Stimulated activated CD4-positive, alpha-beta T cell treated with anti-CD3 and anti-CD28 coated beads, TNF-alpha, amount 100 ng/mL, for 24 hours (primary cell): ENCODE data around the gene ZBTB21.

Experiments used
- DNase-seq, 3 experiments: peaks; one replicate each; pipeline ENCODE4 v3.0.0-alpha.2; 2020; ENCODE audit warnings: low read depth in 3 of 3

The ZBTB21 gene

DNA sequence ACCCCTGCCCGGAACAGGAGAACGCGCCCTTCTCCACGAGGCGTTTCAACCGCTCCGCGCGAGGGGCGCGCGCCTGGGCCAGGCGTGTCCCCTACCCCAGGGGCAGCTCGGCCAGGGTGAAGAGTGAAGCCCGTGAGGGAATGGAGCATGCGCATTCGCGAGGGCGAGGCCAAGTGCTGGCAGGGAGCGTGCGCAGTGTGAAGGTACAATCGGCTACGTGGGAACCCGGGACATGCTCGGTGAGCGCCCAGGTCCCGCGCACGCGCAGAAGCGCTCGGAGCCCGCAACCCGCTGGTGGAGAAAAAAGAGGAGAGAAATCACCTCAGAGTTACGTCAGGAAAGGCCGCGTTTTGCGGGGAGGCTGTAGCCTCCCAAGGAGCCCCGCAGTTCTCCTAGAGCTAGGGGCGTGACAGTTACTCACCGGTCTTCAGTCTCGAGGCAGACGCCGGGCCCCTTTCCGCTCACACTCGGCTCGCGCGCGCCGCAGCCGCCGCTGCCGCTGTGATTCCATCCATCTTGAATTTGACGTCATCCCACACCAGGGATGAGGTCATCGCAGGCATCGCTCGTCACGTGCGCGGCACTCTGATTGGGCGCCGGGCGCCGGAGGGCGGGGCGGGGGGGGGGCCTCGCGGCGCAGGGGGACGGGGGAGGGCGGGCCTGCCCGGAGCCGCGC lies at the start of gene ZBTB21:
TSS of gene ZBTB21 (minus strand) at position 530 of the 676 bp plus-strand sequence. CDS start 16,265 bp downstream, outside the sequence.
- DNase-seq, result peak; percentile 98

DNA sequence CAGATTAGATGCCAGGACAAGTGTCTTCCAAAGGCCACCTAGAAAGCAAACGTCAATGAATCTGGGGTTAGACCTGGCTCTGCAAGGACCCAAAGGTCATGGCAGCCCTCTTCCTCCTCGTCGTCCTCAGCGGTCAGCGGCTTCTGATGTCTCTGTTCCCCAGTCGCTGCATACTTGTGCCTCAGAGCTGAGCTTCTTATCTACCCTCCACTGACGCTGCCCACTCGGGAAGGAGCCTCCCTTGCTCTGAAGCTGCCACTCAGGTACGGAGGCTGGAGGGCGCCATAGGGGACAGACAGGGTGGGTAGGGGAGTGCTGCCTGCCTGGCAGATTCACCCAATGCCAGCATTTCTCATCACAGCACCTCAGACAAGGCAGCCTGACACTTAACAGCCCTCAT lies 49.6 kb upstream of the ZBTB21 start:
- DNase-seq, result no peak

DNA sequence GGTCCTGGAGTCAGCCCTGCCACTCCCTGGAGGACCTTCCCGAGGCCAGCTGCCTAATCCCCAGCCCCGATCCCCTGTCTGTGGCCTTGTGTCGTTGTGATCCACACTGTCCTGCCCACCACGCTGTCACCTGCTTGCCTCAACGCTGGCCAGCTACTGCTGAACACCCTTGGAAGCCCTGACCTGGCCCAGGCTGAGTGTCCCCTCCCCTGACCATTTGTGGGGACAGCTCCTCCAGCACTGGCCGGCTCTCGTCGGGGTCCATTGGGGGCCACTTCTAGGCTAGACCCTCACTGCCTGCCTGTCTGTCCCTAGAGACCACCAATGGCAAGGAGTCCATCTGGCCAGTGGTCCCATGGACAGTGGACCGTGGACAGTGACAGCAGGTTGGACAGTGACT lies 49.0 kb upstream of the ZBTB21 start:
- DNase-seq, result no peak

DNA sequence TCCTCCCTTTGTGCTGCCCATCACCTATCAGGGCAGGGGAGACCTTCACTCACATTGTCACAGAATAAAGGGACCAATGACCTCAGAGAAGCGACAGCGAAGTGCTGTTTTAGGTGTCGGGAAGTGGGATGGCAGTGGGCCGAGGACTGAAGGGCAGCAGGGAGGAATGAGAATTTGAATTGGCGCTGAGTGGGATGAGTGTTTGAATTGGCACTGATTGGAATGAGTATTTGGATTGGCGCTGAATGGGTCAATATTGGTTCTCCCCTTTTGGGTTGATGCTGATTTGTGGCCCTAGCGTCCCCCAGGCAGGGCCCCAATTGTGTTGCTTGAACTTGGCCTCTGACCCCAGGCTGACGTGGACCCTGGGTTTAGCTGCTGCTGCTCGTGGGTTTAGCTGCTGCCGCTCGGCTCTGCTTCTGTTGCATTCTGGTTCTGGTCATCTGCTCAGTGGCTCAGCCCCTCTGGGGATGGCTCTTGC lies 48.5 kb upstream of the ZBTB21 start:
- DNase-seq, result no peak

DNA sequence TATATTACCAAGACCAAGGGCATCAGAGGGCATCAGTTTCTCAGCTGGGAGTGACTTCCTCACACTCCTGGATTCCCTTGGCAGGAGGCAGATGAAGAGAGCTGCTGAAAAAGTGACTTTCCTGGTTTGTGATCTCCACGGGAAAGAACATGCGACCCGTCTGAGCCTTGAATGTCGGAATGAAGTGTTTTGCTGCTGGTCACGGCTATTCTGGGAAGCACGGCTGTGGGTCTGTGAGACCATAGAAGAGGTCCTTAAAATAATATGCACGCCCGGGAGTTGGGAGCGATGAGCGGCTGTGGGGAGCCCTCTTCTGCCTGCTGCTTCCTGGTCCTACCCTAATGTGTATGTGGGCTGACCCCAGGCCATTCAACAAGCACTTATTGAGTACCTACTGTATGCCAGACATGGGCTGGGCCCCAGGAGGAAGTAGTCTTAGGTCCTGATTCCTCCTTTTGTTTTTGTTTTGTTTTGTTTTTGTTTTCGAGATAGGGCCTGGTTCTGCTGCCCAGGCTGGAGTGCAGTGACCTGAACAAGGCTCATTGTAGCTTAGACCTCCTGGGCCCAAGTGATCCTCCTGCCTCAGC lies 47.8 kb upstream of the ZBTB21 start:
- no peak for DNase-seq

DNA sequence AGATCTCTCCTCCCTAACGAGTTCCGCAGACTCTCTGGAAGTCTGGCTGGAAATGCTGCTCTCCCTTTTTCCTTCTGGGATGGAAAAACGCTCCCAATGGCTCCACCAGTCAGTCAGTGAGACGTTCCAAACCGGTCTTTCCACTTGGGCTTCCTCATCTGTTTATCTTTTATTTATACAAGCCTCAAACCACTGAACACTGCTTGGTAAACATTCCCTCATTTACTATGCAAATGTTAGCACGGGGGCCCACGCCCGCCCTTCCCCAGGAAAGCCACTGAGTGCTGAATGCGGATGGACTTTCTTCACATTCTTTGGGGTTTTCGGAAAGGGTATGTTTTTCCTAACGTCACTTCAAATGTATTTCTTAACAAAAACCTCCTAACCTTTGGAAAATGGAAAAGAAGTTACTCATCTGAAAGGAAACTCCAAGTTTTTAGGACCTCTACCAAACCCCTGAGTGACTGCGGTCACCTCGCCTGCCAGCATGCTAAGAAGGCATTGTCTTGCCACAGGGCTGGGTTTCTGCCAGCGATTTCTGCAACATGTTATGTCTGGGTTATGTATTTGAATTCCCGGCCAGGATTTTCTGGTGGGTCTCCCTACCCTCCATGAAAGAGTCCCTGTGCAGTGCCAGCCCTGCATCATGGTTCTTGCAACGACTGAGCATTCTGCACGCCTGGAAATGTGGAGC lies 47.0 kb upstream of the ZBTB21 start:
- DNase-seq, result no peak

DNA sequence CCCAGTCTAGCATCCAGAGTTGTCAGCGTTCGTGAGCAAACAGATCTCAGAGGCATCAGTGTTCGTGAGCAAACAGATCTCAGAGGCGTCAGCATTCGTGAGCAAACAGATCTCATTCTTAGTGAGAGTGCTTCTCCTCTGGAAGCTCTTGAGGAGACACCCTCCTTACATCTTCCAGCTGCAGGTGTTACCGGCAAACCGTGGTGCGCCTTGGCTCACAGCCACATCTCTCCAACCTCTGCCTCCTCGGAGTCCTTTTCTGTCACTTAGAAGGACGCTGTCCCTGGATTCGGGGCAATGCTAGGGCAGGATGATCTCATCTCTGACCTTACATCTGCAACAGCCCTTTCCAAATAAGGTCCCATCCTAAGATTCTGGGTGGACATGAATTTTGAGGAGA lies 46.3 kb upstream of the ZBTB21 start:
- no peak for DNase-seq

DNA sequence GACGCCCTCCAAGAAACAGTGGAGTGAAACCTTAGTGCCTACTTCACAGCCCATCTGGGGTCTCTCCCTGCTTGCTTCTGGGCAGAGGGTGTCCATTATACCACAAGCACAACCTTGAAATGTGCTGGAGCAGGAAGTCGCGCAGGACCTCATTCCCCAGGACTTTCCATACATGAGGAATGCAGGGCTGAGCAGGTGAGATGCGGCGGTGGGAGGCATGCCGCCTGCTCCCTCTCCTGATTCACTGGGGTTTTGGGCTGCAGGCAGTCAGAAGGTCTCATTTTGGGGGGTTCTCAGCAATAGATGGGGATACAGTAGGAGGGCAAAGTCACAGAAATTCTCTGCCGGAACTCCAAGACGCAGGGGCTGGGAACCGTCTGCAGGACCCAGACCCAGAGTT lies 45.3 kb upstream of the ZBTB21 start:
- DNase-seq, result no peak

DNA sequence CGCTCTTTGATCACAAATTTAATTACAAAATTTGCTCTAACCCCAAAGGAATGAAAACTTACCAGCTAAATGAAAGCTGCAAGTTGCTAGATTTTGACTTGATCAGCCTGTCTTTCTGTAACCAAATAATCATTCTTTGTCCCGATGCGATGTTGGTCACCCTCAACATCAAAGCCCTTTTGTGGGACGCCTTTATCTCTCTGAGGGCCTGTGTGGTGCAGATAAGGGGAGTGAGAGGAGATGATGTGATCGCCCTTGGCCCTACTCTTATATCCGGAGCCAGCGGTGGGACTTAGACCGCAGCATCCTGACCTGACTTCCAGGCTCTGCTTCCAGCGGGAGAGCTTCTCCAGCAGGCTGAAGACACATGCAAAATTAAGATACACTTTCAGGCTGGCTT lies 41.6 kb upstream of the ZBTB21 start:
- no peak for DNase-seq

DNA sequence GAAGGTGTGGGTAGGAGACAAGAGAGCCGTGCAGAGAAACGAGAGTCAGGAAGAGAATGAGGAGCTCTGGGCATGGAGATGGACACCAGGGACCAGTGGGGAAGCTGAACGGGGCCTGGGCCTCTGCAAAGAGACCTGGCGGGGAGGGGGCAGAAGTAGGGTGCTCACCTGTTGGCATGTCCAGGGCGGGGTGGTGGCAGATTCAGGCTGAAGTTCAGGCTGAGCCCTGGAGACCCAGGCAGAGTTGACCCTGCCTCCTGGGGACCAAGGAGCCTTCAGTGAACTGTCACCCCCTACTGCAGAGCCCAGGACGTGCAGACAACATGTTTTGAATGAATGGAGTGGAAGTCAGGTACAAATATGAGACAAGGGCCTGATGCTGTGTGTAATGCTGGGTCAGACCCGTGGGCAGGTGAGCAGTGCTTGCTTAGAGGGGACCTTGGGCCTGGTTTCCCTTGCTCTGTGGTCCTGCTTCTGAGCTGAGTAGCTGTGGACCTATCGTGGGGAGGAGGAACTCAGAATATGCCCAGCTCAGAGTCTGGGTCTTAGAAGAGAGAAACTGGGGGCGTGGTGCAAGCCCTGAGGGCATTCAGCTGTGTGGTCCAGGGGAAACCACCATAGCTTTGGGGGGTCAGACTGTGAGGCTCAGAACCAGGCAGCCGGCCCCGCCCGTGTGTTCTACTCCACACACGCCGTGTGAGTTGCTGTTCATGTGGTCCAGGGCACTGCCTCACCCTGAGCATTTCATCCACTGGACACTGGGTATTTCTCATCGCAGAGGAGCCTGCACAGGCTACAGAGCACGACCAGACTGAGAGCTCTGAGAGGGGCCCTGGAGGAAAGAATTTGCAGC lies 39.6 kb upstream of the ZBTB21 start:
- no peak for DNase-seq

DNA sequence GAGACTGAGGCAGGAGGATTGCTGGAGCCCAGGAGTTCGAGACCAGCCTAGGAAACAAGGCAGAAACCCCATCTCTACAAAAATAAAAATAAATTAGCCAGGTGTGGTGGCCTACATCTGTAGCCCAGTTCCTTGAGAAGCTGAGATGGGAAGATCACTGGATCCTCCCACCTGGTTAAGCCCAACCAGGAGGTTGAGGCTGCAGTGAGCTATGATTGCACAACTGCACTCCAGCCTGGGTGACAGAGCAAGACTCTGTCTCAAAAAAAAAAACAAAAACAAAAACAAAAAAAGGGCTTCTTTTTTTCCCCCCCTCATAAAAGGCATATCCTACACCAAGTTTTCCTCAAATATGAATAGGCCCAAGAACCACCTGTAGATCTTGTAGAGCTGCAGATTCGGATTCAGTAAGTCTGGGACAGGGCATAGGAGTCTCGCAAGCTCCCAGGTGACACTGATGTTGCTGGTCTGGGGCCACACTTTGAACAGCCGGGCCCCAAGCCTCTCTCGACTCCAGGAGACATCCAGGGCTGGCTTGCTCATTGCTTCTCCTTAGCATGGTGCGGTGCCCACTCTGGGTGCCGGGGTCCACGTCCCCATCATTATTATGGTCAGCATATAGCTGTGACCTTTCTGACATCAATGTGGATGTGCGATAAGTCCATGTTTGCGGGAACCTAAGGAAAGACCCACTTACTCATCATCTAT lies 38.9 kb upstream of the ZBTB21 start:
- DNase-seq, result no peak

DNA sequence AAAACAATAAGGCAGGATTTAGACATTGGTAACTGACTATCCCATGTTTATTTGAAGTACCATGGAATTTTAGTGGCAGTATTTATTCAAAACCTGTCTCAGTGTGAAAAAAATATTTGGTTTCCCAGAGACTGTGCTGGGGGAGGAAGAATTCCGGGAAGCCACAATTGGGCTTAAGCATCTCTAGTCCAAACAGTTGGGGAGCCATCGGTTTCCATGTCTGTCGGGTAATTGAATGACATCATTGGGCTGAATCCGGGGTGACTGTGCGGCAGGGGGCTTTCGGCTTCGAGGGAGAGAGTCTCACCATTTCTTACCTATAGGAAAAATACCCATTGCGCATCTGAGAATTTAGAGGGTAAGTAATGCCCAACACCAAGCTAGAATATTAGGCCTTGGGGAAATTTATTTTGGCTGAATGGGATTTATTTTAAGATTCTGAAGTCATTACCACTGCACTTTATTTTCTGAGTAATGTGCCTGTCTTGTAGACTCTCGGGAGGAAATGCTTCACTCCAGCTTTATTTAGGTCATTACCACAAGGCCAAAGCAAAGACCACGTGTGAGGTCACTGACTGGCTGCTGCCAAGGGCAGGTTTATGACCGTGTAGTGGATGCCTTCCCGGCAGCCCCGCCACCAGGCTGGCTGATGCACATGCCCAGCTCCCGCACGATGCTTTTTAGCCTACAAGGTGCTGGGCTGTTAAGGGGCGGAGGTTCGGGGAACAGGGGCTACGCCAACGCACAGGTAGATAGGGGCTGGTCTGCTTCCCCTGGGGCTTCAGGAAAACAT lies 37.9 kb upstream of the ZBTB21 start:
- DNase-seq, result no peak

DNA sequence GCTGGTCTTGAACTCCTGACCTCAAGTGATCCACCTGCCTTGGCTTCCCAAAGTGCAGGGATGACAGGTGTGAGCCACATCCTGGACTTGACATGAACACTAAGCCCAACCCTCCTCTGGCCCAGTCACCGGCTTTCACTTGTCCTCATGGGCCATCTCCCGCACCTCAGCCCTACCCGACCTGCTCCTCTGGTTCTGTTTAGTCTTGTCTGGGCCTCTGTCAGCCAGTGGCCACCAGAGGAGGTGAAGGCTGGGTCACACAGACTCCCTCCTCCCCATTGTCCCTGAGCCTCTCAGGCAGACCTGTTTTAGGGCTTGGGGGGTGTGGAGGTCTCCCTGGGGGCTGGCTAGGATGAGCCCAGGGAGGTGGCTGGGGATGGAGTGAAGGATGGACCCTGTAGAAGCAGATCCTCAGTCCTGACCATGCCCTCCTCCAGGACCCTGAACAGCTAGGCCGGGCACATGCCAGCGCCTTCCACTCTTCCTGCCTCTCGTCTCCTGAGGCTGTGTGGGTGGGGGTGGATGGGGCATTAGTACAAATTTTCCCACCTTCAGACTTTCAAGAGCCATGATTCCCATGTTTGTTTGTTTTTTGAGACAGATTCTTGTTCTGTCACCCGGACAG lies 34.8 kb upstream of the ZBTB21 start:
- DNase-seq, result no peak

DNA sequence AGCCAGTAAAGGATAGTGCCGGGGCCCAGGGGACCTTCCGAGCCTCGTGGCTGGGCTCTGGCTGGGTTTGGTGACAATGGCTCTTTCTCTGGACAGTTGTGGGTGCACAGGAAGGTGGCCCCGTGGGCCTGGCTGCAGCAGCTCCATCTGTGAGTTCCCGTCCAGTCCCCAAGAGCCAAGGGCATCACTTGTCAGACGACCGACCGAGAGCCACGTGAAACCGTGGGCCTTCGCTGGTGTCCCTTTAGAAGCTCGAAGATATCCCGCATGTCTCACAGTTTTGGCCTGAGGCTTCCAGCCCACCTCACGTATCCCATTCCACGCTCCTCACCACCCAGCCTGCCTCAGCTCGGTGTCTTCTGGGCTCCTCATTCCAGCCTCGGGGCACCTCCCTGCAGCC lies 33.8 kb upstream of the ZBTB21 start:
- no peak for DNase-seq

DNA sequence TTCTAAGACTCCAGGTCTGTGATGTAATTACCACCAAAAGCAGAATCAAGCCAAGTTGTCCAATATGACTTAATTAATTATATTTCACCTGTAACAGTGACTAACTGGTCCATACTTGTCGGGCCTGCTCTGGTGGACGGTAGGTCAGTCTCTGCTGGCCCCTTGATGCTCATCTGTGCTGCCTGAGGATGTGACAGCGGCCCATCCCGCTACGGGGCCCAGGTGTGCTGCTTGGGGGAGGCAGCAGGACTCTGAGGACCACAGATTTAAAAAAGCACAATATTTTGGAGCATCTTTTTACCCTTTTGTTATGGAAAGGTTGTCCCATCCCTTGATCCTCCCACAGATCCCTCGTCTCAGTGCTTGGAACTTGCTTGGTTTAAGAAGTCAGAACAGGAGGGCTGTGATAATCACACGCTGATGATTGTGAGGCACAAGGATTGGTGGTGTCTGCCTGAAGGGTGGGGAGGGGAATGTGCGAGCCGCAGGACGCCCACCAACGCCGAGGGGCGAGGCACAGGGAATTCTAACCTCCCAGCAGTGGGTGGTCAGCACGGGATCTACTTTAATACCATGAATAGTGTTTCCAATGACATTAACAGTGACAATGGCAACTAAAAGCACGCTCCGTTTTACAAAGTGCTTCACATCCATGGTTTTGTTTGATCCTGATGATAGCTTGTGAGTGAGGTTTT lies 33.2 kb upstream of the ZBTB21 start:
- no peak for DNase-seq

DNA sequence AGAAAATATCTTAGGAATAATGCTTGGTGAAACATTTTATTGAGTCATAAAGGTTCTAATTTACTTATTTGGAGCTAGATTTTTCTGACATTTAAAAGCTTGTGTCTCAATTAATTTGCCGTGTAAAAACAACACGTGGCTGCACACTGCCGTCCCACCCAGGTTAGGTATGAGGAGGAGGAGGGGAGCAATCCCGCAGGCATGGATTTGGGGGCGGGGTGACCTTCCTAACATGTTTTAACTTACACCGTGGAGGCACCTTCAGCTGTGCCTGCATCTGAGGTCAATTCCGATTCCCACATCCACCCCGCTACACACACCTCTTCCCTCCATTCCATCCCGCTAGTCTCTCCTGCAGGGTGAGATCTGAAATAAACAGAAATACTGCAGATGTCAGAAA lies 32.5 kb upstream of the ZBTB21 start:
- no peak for DNase-seq

DNA sequence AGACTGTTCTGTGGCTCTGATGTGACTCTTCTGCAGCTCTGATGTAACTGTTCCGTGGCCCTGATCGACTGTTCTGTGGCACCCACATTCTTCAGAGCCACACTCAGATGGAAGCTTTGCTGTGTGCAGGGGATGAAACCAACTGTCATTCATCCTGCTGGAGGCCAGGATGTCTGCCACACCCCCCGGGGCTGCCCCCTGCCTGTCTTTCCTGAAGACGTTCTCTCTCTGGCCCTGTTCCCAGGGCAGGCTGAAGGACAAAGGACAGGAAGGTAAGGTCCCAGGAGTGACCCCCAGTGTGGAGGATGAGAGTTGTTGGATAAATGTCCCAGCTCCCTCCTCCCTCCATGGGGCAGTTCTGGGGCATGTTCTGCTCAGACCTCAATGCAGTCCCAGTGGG lies 31.6 kb upstream of the ZBTB21 start:
- DNase-seq, result no peak

DNA sequence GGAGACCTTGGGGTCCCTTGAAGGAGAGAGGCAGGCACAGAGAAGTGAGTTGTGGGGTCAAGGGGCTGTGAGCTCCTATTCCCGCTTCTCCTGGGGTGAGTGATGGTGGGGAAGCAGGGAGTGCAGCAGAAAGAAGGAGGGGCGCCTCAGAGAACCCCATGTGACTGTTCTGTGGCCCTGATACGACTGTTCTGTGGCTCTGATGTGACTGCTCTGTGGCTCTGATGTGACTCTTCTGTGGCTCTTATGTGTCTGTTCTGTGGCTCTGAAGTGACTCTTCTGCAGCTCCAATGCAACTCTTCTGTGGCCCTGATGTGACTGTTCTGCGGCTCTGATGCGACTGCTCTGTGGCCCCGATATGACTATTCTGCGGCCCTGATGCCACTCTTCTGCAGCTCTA lies 31.1 kb upstream of the ZBTB21 start:
- no peak for DNase-seq

DNA sequence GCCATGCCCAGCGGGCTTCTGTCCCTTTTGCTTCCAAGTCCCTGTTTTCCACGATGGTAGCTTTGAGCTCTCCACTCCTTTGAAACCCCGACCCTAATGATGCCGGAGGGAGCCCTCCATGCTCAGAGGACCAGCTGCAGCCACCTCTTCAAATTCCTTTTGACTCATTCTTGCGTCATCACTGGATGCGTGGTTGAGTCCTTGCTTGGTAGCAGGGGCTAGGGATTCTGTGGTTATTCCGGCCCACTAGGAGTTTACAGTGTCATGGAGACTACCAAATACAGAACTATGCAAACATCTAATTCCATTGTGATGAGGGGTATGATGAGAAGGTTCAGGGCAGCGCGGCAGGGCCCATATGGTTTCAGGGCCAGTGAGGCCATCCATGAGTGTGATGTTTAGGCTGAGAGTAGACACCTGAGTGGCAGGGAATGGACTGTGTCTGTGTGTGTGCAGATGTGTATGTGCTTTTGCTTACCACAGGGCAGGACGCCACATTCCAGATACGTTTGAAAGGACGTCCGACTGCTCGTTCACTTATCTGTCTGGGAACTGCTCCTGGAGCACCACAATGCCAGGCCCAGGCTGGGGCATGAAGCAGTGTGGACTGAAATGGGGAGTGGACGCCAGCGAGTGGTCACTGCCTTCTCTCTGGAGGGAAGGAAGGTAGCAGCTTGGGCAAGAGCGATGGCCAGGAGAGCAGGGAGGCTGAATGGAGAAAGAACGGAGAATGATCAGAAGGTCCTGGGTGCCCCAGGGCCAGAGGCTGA lies 30.4 kb upstream of the ZBTB21 start:
- DNase-seq, result no peak
